GM21786 (cell line): ENCODE results near the gene COPS7A.

Source experiments
- ATAC-seq: cut with Tn5 transposase; IDR thresholded peaks from one replicate; pipeline ENCODE4 v1.9.1; 2021; ENCODE audit not compliant: unreplicated experiment

The COPS7A gene

GRCh38 chr12:6768437-6768914 lies 44.6 kb downstream of the COPS7A start:
- ATAC-seq: no peak

DNA sequence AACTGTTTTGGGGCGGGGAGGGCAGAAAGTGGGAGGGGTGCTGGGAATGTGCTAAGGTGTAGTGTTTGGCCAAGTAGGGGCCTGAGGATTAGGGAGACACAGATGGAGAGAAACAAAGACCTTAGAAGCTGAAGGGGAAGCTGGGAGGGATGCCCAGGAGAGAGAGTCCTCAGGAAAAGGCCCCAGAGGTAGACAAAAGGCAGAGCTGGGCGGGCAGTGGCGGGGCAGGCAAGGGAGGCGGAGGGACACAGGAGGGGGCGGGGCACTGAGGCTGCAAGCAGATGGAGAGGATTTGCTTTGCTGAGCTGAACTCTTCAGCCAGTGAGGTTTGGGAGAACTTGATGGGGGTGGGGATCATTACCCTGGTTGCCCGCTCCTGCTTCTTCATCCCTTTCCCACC lies 45.1 kb downstream of the COPS7A start:
- no peak for ATAC-seq

GRCh38 chr12:6769666-6770065 lies 45.8 kb downstream of the COPS7A start:
- no peak for ATAC-seq

GRCh38 chr12:6770094-6770493 lies 46.2 kb downstream of the COPS7A start:
- ATAC-seq: no peak

GRCh38 chr12:6770600-6770999 lies 46.8 kb downstream of the COPS7A start:
- no peak for ATAC-seq

- no peak for ATAC-seq
These were observed 47.2 kb downstream of the COPS7A start for GRCh38 chr12:6771091-6771495.

DNA sequence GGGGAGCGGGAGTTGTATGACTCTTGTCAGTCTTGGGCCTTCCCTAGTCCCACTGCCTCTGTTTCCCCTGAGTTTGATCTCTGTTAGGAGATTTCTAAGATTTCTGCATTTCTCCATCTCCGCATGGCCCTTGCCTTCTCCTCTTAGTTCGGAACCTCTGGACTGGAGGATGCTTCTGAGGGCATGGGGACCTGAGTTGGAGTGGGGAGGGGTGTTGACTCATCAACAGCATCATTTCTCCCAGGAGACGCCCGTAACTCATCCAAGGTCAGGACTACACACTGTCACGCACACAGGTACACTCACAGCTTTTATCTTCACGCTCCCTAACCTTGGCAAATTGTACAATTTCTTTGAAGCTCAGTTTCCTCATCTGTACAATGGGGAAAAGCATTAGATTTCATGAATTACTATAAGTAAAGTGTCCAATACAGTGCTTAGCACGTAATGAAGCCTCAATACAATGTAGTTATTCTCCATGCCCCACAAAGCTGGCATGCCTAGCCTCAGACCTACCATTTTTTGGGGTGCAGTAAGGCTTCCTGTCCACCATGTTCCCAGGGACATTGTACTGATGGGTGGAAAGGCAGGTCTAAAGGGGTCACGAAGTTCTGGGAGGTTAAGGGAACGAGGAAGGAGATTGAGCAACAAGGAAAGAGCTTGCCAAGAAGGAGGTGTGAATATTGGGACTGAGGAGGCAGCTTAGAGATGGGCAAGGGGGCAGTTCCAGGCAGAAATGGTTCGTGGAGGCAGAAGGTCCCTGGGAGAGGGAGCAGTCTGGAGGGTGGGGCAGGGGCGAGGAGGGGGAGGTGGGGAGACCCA lies 47.9 kb downstream of the COPS7A start:
- ATAC-seq: no peak

- no peak for ATAC-seq
These were observed 48.5 kb downstream of the COPS7A start, which contains the start of gene LAG3 for GRCh38 chr12:6772331-6772695. LAG3 (plus strand) TSS chr12:6772520; CDS start chr12:6772853, 333 bp downstream.

DNA sequence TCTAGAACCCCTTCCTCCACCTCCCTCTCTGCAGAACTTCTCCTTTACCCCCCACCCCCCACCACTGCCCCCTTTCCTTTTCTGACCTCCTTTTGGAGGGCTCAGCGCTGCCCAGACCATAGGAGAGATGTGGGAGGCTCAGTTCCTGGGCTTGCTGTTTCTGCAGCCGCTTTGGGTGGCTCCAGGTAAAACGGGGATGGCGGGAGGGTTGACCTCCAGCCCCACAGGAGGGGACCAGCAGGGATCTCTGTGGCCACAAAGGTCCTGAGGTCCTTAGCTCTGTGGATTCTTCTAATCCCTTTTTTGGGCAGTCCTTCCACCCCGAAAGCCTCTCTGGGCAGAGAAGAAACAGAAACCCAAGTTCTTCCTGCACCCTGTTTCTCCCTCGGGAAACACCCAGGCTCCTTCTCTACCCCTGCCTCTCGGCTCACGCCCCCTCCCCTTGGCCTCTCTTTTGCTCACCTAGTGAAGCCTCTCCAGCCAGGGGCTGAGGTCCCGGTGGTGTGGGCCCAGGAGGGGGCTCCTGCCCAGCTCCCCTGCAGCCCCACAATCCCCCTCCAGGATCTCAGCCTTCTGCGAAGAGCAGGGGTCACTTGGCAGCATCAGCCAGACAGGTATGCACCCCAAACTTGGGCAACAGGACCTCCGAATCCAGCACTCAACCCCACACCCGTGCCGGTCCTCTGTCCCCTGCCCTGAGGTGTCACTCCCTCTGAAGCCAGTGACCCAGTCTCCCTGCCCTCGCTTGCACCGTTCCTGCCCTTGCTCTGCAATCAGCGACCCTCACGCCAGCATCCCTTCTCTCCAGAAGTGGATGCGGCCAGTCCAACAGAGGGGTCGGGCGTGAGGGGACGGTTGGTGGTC lies 49.1 kb downstream of the COPS7A start:
- no peak for ATAC-seq

DNA sequence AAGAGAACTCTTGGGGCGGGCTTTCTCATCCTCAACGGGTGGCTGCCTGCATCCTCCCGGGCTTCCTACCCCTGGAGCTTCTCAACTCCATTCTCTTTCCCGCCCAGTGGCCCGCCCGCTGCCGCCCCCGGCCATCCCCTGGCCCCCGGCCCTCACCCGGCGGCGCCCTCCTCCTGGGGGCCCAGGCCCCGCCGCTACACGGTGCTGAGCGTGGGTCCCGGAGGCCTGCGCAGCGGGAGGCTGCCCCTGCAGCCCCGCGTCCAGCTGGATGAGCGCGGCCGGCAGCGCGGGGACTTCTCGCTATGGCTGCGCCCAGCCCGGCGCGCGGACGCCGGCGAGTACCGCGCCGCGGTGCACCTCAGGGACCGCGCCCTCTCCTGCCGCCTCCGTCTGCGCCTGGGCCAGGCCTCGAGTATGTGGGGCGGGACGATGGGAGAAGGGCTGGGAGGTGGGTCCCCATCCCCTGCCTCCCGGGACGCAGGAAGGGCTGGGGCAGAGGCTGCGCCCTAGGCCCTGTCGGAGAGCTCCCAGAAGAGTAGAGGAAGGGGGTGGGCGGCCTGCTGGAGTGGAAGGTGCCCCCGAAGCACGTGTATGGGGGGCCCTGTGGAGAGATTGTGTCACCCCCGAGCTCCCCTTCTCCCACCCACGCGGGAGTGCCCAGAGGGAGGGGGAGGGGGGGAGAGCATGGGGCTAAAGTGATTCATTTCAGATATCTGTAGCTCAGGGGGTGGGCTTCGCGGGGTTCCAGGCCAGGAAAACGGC lies 49.9 kb downstream of the COPS7A start:
- no peak for ATAC-seq

DNA sequence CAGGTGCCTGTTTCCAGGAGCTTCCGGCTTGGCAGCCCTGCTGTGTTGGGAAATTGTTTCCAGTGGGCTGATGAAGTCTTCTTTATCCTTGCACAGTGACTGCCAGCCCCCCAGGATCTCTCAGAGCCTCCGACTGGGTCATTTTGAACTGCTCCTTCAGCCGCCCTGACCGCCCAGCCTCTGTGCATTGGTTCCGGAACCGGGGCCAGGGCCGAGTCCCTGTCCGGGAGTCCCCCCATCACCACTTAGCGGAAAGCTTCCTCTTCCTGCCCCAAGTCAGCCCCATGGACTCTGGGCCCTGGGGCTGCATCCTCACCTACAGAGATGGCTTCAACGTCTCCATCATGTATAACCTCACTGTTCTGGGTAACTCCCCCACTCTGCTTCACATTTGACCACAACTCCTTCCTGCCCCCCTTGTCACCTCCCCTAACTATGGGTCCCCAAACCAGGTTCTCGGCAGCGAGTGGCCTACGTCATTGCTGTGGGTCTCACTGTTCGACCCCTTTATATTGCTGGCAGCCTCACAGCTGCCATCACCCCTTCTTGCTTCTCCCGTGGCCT lies 50.7 kb downstream of the COPS7A start:
- ATAC-seq: no peak

DNA sequence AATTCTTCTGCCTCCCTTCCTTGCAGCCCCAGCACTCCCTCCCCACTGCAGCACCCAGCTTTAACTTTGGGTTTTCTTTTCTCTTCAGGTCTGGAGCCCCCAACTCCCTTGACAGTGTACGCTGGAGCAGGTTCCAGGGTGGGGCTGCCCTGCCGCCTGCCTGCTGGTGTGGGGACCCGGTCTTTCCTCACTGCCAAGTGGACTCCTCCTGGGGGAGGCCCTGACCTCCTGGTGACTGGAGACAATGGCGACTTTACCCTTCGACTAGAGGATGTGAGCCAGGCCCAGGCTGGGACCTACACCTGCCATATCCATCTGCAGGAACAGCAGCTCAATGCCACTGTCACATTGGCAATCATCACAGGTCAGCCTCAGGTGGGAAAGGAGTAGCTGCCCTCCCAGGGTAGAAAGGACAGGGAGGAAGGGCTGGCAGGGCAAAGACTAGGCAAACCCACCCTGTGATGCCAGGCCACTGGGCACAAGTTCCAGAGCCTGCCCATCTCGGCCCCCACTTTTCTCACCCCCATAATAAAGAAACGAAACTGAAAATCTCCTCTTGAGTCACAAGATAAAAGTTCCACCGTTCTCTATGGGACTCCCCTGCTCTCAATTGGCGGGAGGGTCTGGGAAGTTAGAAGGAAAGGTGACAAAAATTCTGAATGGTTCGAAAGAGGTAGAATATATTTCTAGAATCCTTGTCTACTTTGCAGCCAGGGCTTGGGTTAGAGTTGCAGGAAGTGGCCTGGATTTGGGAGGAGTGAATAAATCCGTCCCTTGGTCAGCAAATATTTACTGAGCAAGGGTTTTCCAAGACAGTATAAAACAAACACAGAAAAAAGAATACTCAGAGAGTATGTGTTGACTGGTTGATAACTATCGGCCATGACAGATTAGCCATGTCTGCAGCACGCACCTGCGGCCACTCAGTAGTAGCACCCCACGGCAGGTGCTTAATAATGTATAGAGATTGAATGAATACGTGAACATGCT lies 51.6 kb downstream of the COPS7A start:
- no peak for ATAC-seq

- no peak for ATAC-seq
These were observed 53.5 kb downstream of the COPS7A start for GRCh38 chr12:6777386-6777785.

DNA sequence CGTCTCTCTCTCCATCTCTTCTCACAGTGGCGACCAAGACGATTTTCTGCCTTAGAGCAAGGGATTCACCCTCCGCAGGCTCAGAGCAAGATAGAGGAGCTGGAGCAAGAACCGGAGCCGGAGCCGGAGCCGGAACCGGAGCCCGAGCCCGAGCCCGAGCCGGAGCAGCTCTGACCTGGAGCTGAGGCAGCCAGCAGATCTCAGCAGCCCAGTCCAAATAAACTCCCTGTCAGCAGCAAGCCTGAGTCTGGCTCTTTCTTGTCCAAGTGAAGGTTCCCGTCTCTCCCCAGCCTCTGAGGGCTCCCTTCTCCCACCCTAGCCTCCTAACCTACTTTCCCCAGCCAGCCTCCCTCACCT lies 54.3 kb downstream of the COPS7A start:
- ATAC-seq: no peak

DNA sequence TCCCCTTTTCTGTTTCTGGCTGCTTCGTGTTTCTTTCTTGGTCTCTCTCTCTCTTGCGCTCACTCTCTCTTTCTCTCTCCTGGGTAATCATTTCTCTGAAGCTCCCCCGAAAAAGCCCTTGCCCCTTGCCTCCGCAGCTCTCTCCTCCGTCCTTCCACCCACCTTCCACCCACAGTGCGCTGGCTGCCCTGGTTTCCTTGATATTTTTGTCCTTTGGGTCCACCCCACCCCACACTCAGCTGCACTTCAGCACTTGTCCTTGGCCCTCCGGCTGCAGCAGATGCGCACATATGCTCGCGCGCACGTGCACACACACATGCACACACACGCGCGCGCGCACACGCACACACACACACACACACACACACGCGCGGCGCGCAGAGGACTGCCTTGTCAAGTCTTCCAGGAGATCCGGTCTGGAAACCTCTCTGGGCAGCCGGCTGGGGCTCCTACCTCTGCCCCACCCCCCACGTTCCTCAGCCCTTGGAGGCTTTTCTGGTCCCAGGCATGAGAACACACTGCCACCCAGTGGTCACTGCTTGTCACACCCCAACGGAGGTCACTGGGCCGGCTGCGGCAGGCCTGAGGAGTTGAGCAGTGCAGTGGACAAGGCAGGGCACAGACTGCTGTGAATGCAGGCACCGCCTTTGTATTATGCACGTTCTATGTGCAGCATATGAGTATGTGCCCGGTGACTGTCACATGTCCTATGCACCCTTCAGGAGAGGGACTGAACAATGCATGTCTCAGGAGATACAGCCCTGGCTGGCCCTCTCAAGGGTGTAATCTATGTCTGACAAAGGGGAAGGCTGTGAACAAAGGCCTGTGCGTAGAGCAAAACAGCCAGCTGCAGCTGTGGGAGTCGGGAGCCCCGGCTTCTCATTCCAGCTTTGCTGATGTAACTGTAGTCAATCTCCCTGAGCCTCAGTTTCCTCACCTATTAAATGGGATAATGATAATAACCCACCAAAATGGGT lies 55.0 kb downstream of the COPS7A start:
- peak; percentile 79 for ATAC-seq

GRCh38 chr12:6779708-6780432 lies 56.0 kb downstream of the COPS7A start:
- ATAC-seq: no peak

DNA sequence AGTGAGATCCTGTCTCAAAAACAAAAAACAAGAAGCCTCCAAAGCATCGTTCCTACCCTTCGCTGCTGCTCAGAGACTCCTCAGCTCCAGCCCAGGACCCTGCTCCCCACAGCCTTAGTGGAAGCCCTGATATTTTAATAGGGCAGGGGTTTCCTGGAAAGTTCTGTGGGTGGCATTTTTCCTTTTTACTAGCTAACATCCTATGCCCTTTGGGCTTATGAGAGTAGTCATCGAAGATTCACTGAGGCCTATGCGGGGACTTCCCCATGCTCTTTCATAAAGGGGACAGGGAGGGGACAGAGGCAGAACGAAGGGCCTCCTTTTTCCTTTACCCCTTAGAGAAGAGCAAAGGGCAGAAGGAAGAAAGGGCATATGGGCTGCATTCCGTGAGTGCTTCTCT lies 56.7 kb downstream of the COPS7A start:
- no peak for ATAC-seq
